ENCODE data around the gene CNTNAP2. TPM values are rescaled to one million over a fixed set of nuclear protein-coding genes. Genes with fewer than 3 reads are reported as not detected.
A peak's percentile ranks its signal among the peaks of the same experiment; 100 is the strongest.

The CNTNAP2 gene
- total and polyA plus RNA-seq, 2 of the 13 experiments (the other 11 are each of a cell fraction or from before 2014, with no cell fraction given) = 0.40 to 0.42 TPM

DNA sequence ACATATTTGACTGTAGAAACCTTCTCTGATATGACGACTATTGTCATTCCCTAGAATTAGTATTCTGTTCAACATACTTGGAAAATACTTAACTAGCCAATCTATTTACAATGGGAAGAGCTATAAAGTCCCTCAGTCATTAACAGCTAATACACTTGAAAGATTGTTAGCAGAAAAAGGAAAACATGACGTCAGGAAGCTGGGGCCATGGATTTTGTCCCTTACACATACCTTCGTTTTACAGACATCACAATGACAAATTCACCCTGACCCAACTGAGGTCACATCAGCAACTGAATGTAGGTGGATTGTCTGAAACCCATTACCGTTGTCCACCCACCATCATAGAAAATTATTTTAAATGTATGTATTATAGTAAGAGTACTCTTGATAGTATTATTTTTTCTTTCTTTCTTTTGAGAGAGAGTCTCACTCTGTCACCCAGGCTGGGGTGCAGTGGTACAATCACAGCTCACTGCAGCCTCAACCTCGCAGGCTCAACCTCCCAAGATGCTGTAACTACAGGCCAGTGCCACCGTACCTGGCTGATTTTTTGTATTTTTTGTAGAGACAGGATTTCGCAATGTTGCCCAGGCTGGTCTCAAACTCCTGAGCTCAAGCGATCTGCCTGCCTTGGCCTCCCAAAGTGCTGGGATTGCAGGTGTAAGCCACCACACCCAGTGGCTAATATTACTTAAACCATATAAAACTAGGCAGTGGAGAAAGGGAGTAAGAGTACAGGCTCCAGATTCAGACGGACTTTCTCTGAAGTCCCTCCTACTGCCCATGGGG lies 1977.0 kb downstream of the CNTNAP2 start:
- no peaks in the 10 kb centered on the region for H3K9me3 ChIP-seq (ENCODE audit: low read length)
- H3K4me3 ChIP-seq (replicated peaks in 1 of 3; ENCODE audit: insufficient read depth in 1 of 3, low read depth in 2 of 3, low read length in 3 of 3) = no peak overlapping the region
- in situ Hi-C loops (cut with HindIII; ENCODE audit: extremely low pct_ligation_motif_present, low pct_unique_long_range_greater_than_20kb) = no loop called here
- no peaks in the 10 kb centered on the region for H4K20me1 ChIP-seq (ENCODE audit: insufficient read depth, low read length)
- 0% methylated on average over 9 of the region's 9 CpGs for WGBS (ENCODE audit: low lambda C conversion rate)
- H3K4me1 ChIP-seq (ENCODE audit: insufficient read depth, low read length) = no peaks in the 10 kb centered on the region
- TF ChIP-seq ZSCAN21 (CRISPR knock-in tag; IDR thresholded peaks at IDR 0.05; ENCODE audit: borderline replicate concordance) (no peak), ATF7 (IDR thresholded peaks at IDR 0.05) (peak; percentile 55), ATF7 (CRISPR knock-in tag; IDR thresholded peaks at IDR 0.05) (no peak), CREB1 (IDR thresholded peaks at IDR 0.05) (peak; percentile 81), CREB1 (CRISPR knock-in tag; IDR thresholded peaks at IDR 0.05) (no peak)
- H2AFZ ChIP-seq (ENCODE audit: low read length) = no peak overlapping the region
- intact Hi-C loops (cut with micrococcal nuclease; ENCODE audit: unreplicated experiment) = no loop called here
- ATAC-seq (no peak), DNase-seq (ENCODE audit: low spot score) (no peak), FAIRE-seq (no peak)
- H3K36me3 ChIP-seq (replicated peaks in 1 of 2; ENCODE audit: control insufficient read depth in 1 of 2, insufficient read depth in 2 of 2, low read length in 2 of 2) = no peaks in the 10 kb centered on the region
- no peak overlapping the region for H3K9ac ChIP-seq (ENCODE audit: insufficient read depth, low read depth, low read length)
- ChIA-PET POLR2A (no interaction called here), CTCF (ENCODE audit: low intra/inter-chr PET ratio, low total read pairs) (no interaction called here)
- no peaks in the 10 kb centered on the region for H3K27me3 ChIP-seq (ENCODE audit: control insufficient read depth in 1 of 2, insufficient read depth in 2 of 2, low read length in 2 of 2)
- H3K79me2 ChIP-seq (ENCODE audit: insufficient read depth, low read length) = no peaks in the 10 kb centered on the region
- BruUV-seq (replicated peaks) = no TSS peak
- H3K27ac ChIP-seq (ENCODE audit: extremely low read length, insufficient read depth, low read length) = no peak overlapping the region
- no peak overlapping the region for H3K4me2 ChIP-seq (ENCODE audit: low read depth, low read length)

DNA sequence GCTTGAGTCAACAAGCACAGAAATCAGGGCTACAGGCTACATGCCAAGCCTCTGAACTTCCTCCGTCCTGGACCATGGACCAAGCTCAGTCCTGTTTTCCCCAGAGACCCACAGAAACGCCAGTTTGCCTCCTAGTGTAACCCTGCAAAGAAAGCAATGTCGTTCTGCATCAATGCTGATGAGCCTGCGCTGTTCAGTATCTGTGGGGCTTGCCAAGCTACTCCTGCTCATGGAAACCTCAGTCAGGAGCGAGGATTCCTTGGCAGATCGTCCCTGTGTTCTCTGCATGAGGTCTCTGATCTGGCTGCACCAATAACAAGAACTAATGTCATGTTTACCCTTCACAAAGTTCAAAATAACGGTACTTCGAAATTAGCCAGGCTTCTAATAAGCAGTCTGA lies 1978.5 kb downstream of the CNTNAP2 start:
- ATAC-seq (no peak), DNase-seq (ENCODE audit: low spot score) (no peak), FAIRE-seq (no peak)
- ChIA-PET POLR2A (no interaction called here), CTCF (ENCODE audit: low intra/inter-chr PET ratio, low total read pairs) (no interaction called here)
- Histone ChIP-seq H3K4me3 (replicated peaks in 1 of 3; ENCODE audit: insufficient read depth in 1 of 3, low read depth in 2 of 3, low read length in 3 of 3) (no peak overlapping the region), H3K79me2 (ENCODE audit: insufficient read depth, low read length) (no peaks in the 10 kb centered on the region), H3K36me3 (replicated peaks in 1 of 2; ENCODE audit: control insufficient read depth in 1 of 2, insufficient read depth in 2 of 2, low read length in 2 of 2) (no peaks in the 10 kb centered on the region), H3K4me1 (ENCODE audit: insufficient read depth, low read length) (no peaks in the 10 kb centered on the region), H3K9me3 (ENCODE audit: low read length) (no peaks in the 10 kb centered on the region), H3K27ac (ENCODE audit: extremely low read length, insufficient read depth, low read length) (no peak overlapping the region), H4K20me1 (ENCODE audit: insufficient read depth, low read length) (no peaks in the 10 kb centered on the region), H3K27me3 (ENCODE audit: control insufficient read depth in 1 of 2, insufficient read depth in 2 of 2, low read length in 2 of 2) (no peaks in the 10 kb centered on the region), H2AFZ (ENCODE audit: low read length) (no peak overlapping the region), H3K4me2 (ENCODE audit: low read depth, low read length) (no peak overlapping the region), H3K9ac (ENCODE audit: insufficient read depth, low read depth, low read length) (no peak overlapping the region)
- WGBS (ENCODE audit: low lambda C conversion rate) = 0% methylated on average over 7 of the region's 8 CpGs
- no TSS peak for BruUV-seq (replicated peaks)
- in situ Hi-C loops (cut with HindIII; ENCODE audit: extremely low pct_ligation_motif_present, low pct_unique_long_range_greater_than_20kb) = no loop called here
- intact Hi-C loops (cut with micrococcal nuclease; ENCODE audit: unreplicated experiment) = no loop called here
- TF ChIP-seq ZNF235 (CRISPR knock-in tag; IDR thresholded peaks at IDR 0.05; ENCODE audit: borderline replicate concordance) (no peak), POLR2AphosphoS5 (IDR thresholded peaks at IDR 0.05; ENCODE audit: low read depth, low read length) (no peak), PCBP1 (IDR thresholded peaks at IDR 0.05; ENCODE audit: borderline replicate concordance, low read depth, low read length) (no peak), ZNF501 (CRISPR knock-in tag; IDR thresholded peaks at IDR 0.05) (no peak), PAWR (CRISPR knock-in tag; IDR thresholded peaks at IDR 0.05; ENCODE audit: borderline replicate concordance) (no peak), TAF1 (CRISPR knock-in tag; IDR thresholded peaks at IDR 0.05) (no peak), STAG1 (CRISPR knock-in tag; IDR thresholded peaks at IDR 0.05) (no peak), NR2F1 (CRISPR knock-in tag; IDR thresholded peaks at IDR 0.05) (no peak), RORA (CRISPR knock-in tag; IDR thresholded peaks at IDR 0.05) (no peak)
- TF ChIP-seq, protein P1, sequence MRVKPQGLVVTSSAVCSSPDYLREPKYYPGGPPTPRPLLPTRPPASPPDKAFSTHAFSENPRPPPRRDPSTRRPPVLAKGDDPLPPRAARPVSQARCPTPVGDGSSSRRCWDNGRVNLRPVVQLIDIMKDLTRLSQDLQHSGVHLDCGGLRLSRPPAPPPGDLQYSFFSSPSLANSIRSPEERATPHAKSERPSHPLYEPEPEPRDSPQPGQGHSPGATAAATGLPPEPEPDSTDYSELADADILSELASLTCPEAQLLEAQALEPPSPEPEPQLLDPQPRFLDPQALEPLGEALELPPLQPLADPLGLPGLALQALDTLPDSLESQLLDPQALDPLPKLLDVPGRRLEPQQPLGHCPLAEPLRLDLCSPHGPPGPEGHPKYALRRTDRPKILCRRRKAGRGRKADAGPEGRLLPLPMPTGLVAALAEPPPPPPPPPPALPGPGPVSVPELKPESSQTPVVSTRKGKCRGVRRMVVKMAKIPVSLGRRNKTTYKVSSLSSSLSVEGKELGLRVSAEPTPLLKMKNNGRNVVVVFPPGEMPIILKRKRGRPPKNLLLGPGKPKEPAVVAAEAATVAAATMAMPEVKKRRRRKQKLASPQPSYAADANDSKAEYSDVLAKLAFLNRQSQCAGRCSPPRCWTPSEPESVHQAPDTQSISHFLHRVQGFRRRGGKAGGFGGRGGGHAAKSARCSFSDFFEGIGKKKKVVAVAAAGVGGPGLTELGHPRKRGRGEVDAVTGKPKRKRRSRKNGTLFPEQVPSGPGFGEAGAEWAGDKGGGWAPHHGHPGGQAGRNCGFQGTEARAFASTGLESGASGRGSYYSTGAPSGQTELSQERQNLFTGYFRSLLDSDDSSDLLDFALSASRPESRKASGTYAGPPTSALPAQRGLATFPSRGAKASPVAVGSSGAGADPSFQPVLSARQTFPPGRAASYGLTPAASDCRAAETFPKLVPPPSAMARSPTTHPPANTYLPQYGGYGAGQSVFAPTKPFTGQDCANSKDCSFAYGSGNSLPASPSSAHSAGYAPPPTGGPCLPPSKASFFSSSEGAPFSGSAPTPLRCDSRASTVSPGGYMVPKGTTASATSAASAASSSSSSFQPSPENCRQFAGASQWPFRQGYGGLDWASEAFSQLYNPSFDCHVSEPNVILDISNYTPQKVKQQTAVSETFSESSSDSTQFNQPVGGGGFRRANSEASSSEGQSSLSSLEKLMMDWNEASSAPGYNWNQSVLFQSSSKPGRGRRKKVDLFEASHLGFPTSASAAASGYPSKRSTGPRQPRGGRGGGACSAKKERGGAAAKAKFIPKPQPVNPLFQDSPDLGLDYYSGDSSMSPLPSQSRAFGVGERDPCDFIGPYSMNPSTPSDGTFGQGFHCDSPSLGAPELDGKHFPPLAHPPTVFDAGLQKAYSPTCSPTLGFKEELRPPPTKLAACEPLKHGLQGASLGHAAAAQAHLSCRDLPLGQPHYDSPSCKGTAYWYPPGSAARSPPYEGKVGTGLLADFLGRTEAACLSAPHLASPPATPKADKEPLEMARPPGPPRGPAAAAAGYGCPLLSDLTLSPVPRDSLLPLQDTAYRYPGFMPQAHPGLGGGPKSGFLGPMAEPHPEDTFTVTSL (CRISPR knock-in tag; IDR thresholded peaks at IDR 0.05; ENCODE audit: borderline replicate concordance) = no peak
